Islet precursor cell (in vitro differentiated cells): ENCODE measurements around the gene SRP14.
A peak's percentile ranks its signal among the peaks of the same experiment; 100 is the strongest.
"Not testable (repeated sequence)": the region's sequence is repeated elsewhere in the genome, so short reads cannot be mapped to it uniquely, and the experiment has no call there.

Experiments used
- DNase-seq: peaks from one replicate; pipeline ENCODE4 v3.0.0-alpha.2; 2018

Gene SRP14, protein sequence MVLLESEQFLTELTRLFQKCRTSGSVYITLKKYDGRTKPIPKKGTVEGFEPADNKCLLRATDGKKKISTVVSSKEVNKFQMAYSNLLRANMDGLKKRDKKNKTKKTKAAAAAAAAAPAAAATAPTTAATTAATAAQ

DNA sequence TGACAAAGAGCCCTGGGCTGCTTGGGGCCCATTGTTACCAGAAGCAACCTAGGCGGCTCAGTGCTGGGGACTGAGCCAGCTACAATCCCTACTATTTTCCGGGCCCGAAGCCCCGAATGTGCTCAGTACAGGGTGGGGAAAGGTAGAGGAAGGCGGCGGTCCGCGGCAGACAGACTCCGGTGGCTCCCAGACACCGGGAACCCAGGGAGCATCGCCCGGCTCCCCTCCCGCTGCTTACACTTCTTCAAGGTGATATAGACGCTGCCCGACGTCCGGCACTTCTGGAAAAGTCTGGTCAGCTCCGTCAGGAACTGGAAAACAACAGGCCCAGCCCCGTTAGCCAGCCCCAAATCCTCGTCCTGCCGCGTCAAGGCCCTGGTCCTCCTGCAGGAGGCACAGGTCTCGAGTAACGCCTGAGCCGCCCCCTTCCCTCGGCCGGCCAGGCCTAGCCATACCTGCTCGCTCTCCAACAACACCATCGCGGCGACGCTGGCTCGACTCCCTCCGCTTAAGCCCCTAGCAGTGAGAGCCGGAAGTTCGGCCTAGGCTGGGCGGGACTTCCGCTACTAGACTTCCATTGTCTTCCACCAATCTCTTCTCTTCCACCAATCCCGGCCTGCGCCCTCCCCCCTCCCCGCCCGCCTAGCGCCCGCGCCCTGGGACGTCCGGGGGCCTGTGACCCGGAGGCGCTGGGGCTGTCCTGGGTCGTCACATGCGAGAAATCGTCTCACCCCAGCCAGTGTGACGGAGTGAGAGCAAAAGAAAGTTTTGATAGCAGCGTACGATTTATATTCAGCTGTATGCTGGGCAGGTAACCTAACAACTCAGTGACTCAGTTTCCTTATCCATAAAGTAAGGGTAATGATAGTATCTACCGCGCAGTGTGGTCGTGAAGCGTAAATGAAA, at the start of gene SRP14:
Gene SRP14 (minus strand): TSS at position 544 of the 906 bp plus-strand sequence. CDS start 65 bp downstream, at position 479.
- peak; percentile 97 for DNase-seq

DNA sequence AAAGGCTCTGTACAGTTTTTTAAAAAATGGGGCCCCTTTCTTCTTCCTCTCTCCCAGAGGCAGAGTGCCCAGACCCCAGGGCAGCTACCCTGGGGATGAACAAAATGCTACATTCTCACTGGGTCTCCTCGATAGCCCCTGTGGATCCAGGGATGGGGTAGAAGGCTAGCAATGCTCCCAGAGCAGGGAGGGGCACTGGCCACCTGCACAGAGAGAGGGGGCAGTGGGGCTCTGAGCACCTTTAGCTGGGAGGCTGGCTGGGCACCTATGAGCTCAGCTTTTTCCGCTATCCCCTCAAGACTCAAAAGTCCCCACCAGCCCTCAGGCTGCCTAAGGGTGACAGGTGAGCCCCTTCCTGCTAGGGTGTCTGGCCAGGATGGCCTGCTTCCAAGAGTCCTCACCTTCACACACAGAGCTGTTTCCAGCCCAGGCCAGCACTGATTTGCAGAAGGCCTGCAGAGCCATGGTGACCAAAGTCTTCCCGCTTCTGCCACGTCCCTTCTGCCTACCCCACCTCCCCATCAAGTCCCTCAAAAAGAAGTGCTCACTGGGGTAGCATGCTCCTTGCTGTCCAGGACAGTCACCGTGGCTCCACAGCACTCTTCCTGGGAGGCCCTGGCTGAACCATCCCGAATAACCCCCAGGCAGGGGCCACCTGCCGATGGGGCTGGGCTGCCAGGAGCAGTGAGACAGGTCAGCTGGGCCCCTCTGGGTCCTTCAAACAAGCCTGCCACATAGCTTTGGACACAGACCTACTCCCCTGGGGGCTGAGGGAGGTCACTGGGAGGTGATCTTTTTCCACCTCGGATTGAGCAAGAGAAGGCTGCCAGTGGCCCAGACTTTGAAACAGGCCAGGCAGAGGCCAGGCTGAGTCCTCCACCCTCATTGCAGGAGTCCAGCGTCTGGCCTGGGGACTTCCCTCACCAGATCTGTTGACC, 49.3 kb upstream of the SRP14 start:
- peak; percentile 95 for DNase-seq

DNA sequence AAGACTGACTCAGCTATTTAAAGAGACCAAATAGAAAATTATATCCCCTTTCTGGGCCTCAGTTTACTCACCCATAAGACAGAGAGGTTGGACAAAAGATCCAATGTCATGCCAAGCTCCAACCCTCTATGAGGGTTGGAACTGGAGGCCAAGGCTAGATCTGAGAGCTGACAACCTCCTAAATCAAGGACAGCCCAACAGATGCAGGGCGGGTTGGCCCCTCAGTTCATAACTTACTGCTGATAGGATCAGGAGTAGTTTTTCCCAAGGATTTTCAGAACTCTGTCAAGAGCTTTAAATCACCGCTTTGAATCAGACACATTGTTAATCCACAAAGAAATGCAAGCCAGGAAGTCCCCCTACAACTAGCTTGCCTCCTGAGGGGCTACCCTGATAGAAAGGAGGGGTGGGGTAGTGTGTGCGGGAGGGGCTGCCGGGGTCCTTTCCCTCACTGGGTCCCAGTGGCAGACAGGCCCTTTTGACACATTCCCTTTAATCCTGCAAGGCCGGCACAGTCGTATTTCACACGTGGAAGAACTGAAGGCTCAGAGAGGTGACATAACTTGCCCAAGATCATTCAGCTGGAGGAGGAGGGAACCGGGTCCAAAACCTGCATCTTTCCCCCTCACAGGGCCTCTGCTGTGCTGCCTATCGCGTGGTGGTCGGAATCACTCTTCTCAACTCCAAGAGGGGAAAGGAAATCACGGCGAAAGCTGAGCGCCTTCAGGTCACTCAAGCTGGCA, 48.3 kb upstream of the SRP14 start:
- no peak for DNase-seq

DNA sequence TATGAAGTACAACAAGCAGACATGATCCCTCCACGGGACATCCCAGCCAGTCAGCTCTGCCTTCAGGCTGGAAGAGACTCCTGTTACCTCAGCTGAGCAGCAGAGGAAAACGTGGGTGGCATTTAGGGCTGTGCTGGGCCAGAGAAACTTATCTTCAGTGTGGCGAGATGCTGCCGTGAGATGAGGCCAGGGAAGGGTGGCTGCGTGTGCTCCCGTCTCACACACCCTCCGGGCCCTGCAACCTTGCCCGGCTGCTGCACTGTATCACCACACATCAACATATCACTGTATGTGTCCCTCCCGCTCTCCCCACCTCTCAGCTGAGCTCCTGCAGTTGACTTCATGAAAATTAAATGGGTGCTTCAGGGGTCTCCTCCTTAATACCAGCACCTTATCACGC, 46.3 kb upstream of the SRP14 start:
- DNase-seq: no peak

DNA sequence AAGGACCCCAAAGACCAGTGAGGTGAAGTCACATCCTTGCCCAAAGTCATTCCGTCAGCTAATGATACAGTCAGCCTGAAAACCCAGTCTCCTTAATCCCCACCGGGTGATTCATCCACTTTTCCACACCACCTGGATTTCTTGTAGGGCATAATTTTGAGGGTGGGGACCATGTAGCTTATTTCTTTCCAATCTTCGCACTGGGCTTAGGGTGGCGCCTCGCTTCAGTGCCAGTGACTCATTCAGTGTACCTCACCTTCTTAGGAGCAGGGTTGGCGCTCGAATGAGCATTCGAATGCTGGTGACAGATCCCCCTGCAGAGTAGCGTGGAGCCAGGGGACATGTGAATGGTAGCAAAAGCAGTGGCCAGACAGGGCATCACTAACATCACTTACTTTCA, 45.7 kb upstream of the SRP14 start:
- no peak for DNase-seq

DNA sequence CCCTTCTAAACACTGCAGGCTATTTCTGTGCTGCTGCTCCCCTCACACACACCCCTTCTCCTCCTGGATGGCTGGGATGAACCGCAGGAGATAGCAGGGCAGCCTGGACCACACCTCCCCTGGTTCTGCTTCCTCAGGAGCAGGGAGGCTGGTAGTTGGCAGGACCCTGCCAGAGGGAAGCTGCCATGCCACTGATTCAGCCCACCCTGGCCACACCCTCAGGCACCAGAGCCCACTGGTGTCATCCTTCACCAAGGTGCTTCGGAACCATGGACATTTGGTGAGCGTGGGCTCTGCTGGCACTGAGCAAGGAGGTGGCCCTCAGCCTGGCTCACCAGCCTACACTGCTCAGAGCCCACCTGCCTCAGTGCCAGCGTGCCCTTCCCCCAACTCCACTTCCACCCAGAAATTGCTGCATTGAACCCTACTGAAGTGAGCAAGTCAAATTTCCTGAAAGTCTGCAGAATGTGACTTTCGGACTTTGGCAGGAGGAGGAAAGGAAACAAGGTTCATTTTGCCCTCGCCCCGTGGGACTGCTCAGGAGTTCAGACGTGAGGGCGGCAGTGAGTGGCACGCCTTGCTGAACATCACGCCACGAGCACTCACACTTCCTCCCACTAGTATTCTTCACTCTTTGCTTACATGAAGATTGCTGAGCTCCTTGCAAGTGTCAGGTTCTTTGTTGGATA, 43.4 kb upstream of the SRP14 start:
- DNase-seq: no peak

DNA sequence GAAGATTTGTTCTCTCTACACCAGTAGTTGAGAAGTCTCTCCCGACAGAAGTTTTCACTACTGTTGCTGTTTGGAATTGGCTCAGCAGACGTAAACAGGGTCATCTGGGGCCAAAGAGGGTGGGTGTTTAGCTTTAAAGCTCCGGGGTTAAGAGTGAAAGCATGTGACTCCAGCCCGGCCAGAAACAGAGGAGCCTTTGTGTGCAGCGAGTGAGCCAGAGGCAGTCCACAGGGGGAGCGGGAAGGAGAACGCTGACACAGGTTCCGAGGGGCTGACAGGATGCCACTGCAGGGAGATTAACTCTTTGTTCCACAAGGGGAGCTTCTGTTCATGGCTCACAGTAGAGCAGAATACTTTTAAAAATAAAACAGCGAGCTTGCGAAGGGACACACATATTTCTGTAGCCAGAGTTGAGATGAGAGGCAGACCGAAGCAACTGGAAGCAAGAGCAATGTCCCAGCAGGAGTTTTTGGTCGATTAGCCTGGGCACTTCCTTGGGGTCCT, 42.8 kb upstream of the SRP14 start:
- DNase-seq: peak; percentile 98

DNA sequence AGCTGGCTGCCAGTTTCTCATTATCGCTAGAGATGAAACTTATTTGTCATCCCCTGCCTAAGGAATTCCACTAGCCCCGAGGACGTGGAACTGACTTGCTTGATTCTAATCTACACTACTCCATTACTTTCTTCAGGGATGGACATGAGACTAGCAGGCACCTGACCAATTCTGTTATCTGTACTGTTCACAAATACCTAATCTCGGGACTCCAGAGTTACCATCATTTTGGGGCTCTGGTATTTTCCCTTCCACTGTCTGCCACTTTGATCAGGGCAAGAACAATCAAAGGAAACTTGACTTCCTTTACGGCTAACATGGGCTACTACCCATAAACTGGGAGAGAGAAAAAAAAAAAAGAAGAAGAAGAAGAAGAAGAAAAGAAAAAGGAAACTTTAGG, 41.9 kb upstream of the SRP14 start:
- DNase-seq: peak; percentile 69

DNA sequence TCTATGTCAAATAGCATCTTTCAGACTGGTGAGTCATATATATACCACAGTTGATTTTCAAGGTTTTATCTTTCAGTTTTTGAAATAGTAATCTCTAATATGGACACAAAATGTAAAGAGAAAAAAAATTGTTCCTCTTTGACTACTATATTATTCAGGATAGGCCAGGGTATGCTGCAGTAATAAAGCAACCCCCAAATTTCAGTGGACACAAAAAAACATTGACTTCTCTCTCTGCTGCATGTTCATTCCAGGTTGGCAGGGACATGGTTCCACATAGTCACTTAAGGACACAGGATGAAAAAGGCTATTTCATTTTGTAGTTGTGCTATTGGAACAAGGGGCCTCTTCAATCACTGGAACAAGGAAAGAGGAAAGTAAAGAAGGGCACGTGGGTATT, 41.1 kb upstream of the SRP14 start:
- DNase-seq: no peak

DNA sequence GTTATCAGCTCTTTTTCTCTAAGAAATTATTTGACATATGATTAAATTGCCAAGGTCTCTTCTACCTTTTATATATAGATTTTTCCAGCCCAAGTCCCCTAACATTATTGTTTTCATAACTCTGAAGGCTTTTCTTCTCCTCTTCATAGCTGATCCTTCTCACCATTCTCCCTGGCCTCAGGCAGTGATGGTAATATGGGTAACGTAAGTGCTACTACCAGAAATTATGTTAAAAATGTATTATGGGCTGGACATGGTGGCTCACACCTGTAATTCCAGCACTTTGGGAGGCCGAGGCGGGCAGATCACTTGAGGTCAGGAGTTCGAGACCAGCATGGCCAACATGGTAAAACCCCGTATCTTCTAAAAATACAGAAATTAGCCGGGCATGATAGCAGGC, 40.5 kb upstream of the SRP14 start:
- no peak for DNase-seq

DNA sequence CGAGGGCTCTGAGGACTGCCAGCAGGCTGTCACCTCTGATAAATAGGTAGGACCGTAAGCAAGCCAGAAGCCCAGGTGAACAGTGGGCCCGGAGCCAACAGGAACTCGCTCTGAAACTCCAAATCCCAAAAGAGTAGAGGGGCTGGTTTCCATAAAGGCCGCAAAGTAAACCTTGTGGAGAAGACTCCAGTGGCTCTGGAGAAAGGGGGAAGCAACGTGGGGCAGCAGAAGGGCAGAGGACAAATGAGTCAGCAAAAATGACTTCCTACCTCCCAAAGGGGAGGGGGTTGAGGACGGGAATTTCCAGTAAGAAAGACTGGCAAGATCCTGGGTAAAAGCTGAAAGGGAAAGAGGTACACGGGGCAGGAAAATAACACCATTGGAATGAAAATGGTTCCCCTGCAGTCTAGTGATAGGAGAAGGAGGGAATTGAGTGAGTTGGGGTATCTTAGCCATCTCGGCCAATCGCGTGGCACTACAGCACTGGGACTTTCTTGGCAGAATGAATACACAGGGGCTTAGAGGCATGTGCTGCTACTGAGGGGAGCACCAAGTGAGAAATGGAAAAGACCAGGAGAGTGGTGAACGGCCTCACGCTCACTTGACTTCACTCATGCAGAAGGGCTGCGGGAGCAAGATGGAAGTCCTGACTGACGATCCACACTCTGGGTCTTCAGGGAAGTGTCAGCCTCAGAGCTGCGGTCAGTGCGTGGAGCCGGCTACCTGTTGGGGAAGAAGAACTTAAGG, 36.5 kb upstream of the SRP14 start:
- no peak for DNase-seq

DNA sequence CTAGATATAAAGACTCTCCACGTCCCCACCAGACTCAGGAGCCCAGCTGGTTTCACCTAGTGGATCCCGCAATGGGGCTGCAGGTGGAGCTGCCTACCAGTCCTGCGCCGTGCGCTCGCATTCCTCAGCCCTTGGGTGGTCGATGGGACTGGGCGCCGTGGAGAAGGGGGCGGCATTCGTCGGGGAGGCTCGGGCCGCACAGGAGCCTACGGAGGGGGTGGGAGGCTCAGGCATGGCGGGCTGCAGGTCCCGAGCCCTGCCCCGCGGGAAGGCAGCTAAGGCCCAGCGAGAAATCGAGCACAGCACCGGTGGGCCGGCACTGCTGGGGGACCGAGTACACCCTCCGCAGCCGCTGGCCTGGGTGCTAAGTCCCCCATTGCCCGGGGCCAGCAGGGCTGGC, 35.7 kb upstream of the SRP14 start:
- DNase-seq: not testable (repeated sequence)

DNA sequence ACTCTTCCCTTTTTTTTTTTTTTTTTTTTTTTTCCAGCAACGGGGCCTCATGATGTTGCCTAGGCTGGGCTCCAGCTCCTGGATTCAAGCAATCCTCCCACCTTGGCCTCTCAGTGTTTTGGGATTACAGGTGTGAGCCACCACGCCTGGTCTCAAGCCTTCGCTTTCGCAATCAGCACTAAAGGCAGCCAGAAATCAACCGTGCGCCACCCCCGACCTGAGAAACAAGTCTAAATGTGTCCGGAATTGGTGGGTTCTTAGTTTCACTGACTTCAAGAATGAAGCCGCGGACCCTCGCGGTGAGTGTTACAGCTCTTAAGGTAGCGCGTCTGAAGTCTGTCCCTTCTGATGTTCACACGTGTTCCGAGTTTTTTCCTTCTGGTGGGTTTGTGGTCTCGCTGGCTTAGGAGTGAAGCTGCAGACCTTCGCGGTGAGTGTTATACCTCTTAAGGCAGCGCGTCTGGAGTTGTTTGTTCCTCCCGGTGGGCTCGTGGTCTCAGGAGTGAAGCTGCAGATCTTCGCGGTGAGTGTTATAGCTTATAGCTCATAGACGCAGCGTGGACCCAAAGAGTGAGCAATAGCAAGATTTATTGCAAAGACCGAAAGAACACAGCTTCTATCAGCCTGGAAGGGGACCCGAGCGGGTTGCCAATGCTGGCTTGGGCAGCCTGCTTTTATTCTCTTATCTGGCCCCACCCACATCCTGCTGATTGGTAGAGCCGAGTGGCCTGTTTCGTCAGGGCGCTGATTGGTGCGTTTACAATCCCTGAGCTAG, 34.9 kb upstream of the SRP14 start:
- not testable (repeated sequence) for DNase-seq

DNA sequence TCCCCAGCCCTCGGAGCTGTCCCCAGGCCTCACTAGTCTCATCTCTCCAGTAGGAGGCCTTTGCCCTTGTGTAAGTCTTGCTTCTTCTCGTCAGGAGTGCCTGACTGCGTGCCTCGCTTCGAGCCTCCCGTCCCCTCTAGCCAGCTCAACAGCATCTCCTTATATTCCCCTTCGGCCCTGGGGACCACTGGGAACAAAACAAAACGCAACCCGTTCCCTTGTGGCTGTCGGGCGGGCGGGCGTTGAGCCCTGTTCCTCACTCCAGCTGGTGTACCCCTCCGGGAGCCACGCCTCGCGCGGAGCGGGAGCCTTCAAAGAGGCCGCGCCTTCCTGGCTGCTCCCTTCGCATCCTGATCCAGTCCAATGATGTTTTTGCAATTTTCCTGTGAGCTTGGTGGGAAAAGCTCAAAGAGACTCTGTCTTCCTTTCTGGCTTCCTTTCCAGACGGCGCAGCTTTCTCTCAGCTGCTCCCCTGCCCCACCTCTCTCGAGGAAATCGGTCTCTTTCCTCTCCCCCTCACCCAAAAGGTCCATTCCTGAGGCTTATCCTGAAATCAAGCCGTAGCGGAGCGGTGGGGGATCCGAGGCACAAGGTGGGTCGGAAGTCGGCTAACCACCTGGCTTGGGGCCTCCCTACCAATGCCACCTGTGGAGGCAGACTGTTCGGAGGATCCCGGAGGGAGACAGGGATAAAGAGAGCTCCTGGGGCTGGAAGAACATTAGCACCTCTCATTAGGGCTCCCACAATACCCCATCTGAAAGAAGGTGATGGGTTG, 33.4 kb upstream of the SRP14 start:
- no peak for DNase-seq

DNA sequence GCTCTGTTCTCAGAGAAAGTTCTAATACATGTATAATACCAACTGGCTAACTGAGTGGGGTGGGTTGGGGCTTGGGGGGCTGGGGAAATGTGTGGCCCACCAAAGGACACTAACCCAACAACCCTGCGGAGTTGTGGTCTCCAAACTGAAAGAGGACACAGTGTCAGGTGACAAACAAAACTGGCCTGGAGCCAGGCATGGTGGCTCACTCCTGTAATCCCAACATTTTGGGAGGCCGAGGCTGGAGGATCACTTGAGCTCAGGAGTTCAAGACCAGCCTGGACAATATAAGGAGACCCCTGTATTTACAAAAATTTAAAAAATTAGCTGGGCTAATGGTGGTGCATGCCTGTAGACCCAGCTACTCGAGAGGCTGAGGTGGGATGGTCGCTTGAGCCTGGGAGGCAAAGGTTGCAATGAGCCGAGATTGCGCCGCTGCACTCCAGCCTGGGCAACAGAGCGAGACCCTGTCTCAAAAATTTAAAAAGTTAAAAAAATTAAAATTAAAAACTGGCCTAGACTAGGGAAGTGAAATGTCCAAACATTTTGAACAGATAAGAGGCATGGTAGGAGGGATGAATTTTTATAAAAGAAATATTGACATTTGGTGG, 31.7 kb upstream of the SRP14 start:
- DNase-seq: no peak

DNA sequence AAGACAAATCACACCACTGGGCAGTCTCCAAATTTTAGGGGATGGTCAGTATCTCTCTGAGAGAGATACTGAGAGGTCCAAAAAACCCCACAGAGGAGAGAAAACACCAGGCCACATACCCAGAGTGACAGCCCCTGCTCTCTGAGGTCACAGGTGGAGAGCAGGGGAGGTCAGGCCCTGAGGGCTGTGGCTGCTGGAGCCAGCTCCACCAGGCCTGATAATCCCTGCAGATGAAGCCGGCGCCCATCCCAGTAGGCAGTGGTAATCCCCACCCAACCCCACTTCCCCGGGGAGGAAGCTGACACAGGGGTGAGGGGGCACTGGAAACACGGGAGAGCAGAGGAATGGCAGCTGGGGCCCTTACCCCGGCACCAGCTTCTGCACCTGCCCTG, 31.2 kb upstream of the SRP14 start:
- DNase-seq: no peak

DNA sequence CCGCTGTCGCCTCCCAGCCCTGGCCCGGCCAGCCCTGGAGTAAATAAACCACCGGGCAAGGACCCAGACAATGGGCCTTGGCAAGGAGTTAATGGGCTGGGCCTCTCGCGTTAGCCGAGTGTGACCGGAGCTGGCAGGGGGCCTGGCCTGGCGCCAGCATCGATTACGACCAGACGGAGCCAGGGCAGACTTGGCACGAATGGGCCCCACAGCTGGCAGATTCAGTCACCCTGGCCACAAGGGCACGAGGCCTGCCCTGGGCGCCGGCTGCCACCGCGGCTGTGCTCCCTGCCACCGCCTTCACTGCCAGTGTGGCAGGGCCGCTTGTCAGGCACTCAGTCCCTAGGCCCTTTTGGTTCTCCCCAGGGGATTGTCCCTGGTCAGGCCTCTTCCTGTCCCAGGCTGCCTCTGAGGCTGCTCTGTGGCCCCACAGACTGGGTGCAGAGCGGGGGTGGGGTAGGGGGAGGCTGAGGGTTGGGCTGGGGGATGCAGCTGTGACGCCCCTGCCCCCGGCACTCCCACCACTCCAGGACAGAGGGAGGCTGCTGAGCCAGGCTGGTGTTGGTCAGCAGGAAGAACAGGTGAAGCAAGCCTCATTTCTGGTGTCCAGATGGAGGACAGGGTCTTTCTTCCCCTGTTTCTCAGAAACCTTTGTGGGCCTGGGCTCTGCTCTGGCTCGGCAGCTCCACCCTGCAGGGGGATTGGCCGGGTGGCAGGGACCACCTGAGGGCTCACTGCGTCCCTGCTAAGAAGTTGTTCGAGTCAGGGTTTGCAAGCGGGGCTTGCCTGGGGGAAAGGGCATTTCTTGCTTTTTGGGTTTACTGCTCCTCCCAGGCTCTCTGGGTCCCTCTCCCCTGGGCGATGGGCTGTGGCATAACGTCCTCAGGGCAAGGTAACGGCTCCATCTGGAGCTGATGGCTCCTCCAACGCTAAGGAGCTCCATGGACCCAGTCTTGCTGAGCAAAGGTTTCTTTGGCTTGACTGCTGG, 30.5 kb upstream of the SRP14 start:
- DNase-seq: peak; percentile 71
